ENCODE measurements around the gene KCNH1. TPM values are rescaled to one million over a fixed set of nuclear protein-coding genes. Genes with fewer than 3 reads are reported as not detected.

KCNH1 gene
- total RNA-seq, 1 donor from 2014 or later, result under 0.01 TPM

DNA sequence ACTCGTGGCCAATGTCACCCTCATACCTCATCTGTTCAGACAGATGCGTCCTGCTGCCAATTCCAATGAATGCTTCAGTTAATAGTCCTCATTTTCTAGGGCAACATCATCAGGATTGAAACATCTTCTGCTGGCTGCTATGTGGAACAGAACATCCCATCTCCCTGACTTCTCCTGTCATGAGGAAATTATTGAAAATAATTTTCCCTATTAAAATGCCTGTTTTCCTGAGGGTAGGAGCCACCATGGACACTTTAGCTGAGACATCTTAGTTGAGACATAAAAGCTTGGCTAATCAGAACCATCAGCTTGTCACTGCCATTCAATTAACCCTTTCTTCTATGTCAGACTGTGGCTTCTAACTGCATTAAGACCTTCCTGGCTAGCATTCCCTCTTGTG is 409.2 kb downstream of the KCNH1 start:
- FAIRE-seq, result no peak
- no peak for DNase-seq (ENCODE audit: low read depth)
- TF ChIP-seq, protein P1, sequence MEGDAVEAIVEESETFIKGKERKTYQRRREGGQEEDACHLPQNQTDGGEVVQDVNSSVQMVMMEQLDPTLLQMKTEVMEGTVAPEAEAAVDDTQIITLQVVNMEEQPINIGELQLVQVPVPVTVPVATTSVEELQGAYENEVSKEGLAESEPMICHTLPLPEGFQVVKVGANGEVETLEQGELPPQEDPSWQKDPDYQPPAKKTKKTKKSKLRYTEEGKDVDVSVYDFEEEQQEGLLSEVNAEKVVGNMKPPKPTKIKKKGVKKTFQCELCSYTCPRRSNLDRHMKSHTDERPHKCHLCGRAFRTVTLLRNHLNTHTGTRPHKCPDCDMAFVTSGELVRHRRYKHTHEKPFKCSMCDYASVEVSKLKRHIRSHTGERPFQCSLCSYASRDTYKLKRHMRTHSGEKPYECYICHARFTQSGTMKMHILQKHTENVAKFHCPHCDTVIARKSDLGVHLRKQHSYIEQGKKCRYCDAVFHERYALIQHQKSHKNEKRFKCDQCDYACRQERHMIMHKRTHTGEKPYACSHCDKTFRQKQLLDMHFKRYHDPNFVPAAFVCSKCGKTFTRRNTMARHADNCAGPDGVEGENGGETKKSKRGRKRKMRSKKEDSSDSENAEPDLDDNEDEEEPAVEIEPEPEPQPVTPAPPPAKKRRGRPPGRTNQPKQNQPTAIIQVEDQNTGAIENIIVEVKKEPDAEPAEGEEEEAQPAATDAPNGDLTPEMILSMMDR (IDR thresholded peaks at IDR 0.05; ENCODE audit: insufficient read depth, low read length, severe bottlenecking), result no peak

DNA sequence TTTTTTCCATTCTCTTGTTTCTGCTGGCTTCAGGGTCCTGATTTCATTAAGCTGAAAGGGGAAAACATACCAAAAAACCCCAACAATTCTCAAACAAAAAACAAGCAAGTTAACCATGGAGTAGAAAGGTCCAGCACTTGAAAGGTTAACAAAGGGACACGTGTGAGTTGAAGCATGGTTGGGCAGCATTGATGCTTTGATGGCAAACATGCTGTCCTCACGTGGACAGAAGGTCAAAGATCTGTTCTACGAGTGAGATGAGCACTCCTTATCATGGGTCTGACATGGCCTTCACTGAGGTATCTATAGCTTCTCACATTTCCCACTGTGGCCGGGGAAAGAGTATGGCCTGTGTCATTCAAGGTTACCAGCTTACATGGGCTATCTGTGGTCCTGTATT is 410.3 kb downstream of the KCNH1 start:
- FAIRE-seq, result no peak
- Histone ChIP-seq H3K36me3 (ENCODE audit: control insufficient read depth, insufficient read depth, low read length) (no peaks in the 10 kb centered on the region), H3K27me3 (ENCODE audit: control insufficient read depth, insufficient read depth, low read length) (no peaks in the 10 kb centered on the region), H3K4me3 (ENCODE audit: low read depth, low read length) (no peak overlapping the region)
- TF ChIP-seq, protein P1 (IDR thresholded peaks at IDR 0.05; ENCODE audit: insufficient read depth, low read length, severe bottlenecking), result no peak
- no peak for DNase-seq (ENCODE audit: low read depth)

More for the DNA sequence above, 409.2 kb downstream of the KCNH1 start:
- H3K36me3 ChIP-seq (ENCODE audit: control insufficient read depth, insufficient read depth, low read length), result no peaks in the 10 kb centered on the region
- no peak overlapping the region for H3K4me3 ChIP-seq (ENCODE audit: low read depth, low read length)
- H3K27me3 ChIP-seq (ENCODE audit: control insufficient read depth, insufficient read depth, low read length), result no peaks in the 10 kb centered on the region

DNA sequence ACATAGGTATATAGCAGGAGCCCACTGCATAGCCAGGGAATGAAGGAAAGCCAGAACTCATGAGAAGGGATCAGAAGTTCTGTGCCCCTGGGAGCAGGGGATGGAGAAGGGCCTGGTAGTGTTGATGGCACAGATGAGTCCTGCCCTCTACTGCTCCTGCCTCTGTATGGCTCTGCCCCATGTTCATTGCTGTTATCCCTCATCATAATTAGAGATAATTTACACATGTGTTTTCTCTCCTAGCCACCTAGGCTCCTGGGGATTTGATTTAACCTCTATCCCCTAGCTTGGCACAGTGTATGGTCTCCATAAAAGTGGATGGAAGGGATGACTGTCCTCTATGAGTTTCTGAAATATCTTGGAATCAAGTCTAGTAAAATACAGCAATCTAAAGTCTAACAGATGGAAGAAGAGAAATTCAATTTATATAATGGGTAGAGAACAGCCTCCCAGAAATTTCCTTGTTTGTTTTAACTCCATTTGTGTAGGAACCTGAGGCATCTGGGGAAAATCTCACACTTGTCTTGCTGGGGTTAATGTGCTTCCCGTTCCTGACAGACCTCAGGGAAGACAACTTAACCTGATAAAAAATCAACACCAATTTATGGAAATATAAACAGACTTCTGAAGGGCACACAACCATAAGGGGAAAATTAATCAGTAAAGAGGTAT is 411.4 kb downstream of the KCNH1 start:
- DNase-seq (ENCODE audit: low read depth), result no peak
- Histone ChIP-seq H3K27me3 (ENCODE audit: control insufficient read depth, insufficient read depth, low read length) (no peaks in the 10 kb centered on the region), H3K36me3 (ENCODE audit: control insufficient read depth, insufficient read depth, low read length) (no peaks in the 10 kb centered on the region), H3K4me3 (ENCODE audit: low read depth, low read length) (no peak overlapping the region)
- TF ChIP-seq, protein P1 (IDR thresholded peaks at IDR 0.05; ENCODE audit: insufficient read depth, low read length, severe bottlenecking), result no peak
- no peak for FAIRE-seq

DNA sequence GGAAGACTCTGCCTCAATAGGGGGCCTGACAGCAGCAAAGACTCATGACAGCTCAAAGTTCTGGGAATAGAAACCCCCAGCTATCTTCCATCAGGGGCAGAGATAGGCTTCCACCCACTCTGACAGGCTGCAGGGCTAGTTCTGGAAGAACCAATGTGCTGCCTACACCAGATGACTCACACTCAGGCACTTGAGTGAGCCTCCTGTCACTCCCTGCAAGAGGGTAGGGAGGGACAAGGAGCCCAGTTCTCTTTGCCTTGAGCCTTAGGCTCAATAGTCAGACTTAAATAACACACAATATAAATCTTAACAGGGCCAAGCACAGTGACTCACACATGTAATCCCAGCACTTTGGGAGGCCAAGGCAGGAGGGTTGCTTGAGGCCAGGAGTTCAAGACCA is 418.9 kb downstream of the KCNH1 start:
- DNase-seq (ENCODE audit: low read depth), result peak; percentile 11
- Histone ChIP-seq H3K27me3 (ENCODE audit: control insufficient read depth, insufficient read depth, low read length) (no peaks in the 10 kb centered on the region), H3K36me3 (ENCODE audit: control insufficient read depth, insufficient read depth, low read length) (no peaks in the 10 kb centered on the region), H3K4me3 (ENCODE audit: low read depth, low read length) (no peak overlapping the region)
- no peak for FAIRE-seq
- TF ChIP-seq, protein P1 (IDR thresholded peaks at IDR 0.05; ENCODE audit: insufficient read depth, low read length, severe bottlenecking), result no peak

DNA sequence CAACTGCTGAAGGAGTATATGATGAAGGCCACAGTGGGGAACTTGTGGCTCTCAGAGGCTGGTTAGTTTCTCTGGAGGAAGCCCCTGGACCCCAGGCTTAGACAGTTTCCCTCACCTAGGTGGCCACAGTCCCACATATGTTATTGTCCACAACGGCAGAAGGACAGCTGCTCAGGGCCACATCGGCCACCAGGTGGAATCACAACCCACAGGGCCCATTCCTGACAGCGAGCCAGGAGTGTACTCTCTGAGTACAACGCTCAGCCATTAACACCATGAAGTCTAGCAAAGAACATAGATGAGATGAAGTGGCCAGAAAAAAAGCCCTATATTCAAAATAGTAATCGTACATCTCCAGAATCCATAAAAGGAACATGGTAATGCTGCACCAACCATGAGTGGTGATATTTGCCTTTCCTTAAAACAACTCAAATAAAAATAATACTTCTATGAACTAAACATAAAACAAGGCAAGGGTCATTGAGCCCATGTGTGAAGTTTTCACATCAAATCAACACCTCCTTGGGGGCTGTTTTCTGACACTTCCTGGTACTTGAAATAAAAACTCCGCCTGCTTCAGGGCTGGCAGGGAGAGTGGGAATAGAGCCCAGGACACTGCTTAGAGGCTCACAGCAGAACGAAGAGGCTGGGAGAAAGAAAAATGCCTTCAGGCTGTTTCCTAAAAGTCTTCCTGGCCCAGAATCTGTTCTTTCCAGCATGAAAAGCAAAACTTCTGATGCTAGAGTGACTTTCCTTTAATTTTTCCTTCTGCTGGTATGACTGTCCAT is 421.9 kb downstream of the KCNH1 start:
- Histone ChIP-seq H3K4me3 (ENCODE audit: low read depth, low read length) (no peak overlapping the region), H3K36me3 (ENCODE audit: control insufficient read depth, insufficient read depth, low read length) (no peaks in the 10 kb centered on the region), H3K27me3 (ENCODE audit: control insufficient read depth, insufficient read depth, low read length) (no peaks in the 10 kb centered on the region)
- no peak for FAIRE-seq
- TF ChIP-seq, protein P1 (IDR thresholded peaks at IDR 0.05; ENCODE audit: insufficient read depth, low read length, severe bottlenecking), result no peak
- no peak for DNase-seq (ENCODE audit: low read depth)
